HCT116 (cell line): ENCODE results near the gene NUP50. TPM values are rescaled to one million over a fixed set of nuclear protein-coding genes. Genes with fewer than 3 reads are reported as not detected.

ENCODE experiments used
- ATAC-seq: fragments of 200-7000 bp; cut with Tn5 transposase; 2 replicates; pipeline ENCODE4 v1.9.1; 2020; ENCODE audit warnings: mild to moderate bottlenecking, moderate library complexity
- BruUV-seq: library from RNA; stranded (reverse); fragments of 400-500 nt; replicated peaks from 2 replicates; lab custom pipeline; 2021; lab: Mats Ljungman, UMichigan
- CTCF ChIA-PET: fragments of 300-600 bp; sonication (Branson Sonifier 250); formaldehyde crosslinking; loops from one replicate; lab custom pipeline; 2021; ENCODE audit warnings: antibody characterized with exemption; lab: Charles Lee
- POLR2A ChIA-PET: fragments of 300-600, 350-600 bp; sonication (Branson Sonifier 250); formaldehyde crosslinking; loops from one replicate; lab custom pipeline; 2021; ENCODE audit warnings: antibody characterized with exemption; lab: Charles Lee
- RAD21 ChIA-PET, 2 experiments: fragments of 300-600 bp; sonication (Branson Sonifier 250); formaldehyde crosslinking; loops; one replicate each; lab custom pipeline; 2023; ENCODE audit warnings: low total read pairs in 2 of 2; ENCODE audit not compliant: uncharacterized antibody in 2 of 2, unreplicated experiment in 2 of 2, low non-redundant PET in 1 of 2; lab: Charles Lee
- DNase-seq: peaks from one replicate; pipeline ENCODE4 v3.0.0-alpha.2; 2010; ENCODE audit warnings: low read depth, low spot score
- H2AFZ ChIP-seq: fragments of 200-600 bp; shearing (Covaris generic), sonication (generic); 2 replicates; pipeline ENCODE4 v1.6.1; 2017; ENCODE audit warnings: low read depth, mixed run types, mixed read lengths, antibody characterized with exemption, low read length; ENCODE audit not compliant: poor library complexity, severe bottlenecking
- H3K27ac ChIP-seq: 2 replicates; pipeline ENCODE4 v1.5.1; 2012; ENCODE audit warnings: low read depth, low read length
- H3K27me3 ChIP-seq: fragments of 200-600 bp; sonication (generic); 2 replicates; pipeline ENCODE4 v1.6.1; 2016; ENCODE audit warnings: mixed run types, low read length, mixed read lengths; ENCODE audit not compliant: insufficient read depth
- H3K36me3 ChIP-seq, 2 experiments: fragments of 200-500 bp in 1 of 2; fragments of 200-600 bp in 1 of 2; sonication (Bioruptor generic) in 1 of 2; sonication (generic) in 1 of 2; 2 replicates each; pipeline versions ENCODE4 v1.5.1 to v1.6.1; 2014 to 2016; ENCODE audit warnings: low read length in 2 of 2, inconsistent platforms in 1 of 2, mixed read lengths in 1 of 2, mixed run types in 1 of 2; ENCODE audit not compliant: insufficient read depth in 2 of 2, control insufficient read depth in 1 of 2
- H3K4me1 ChIP-seq, 2 experiments: fragments of 200-600 bp in 1 of 2; sonication (generic) in 1 of 2; 2 replicates each; pipeline versions ENCODE4 v1.5.1 to v1.6.1; 2012 to 2017; ENCODE audit warnings: low read length in 2 of 2, inconsistent platforms in 1 of 2, mild to moderate bottlenecking in 1 of 2, mixed read lengths in 1 of 2, mixed run types in 1 of 2, moderate library complexity in 1 of 2; ENCODE audit not compliant: insufficient read depth in 2 of 2, control insufficient read depth in 1 of 2
- H3K4me2 ChIP-seq: fragments of 200-600 bp; sonication (generic); 2 replicates; pipeline ENCODE4 v1.6.1; 2017; ENCODE audit warnings: mixed run types, low read length, mixed read lengths
- H3K4me3 ChIP-seq, 2 experiments: fragments of 200-600 bp in 1 of 2; sonication (generic) in 1 of 2; replicated peaks in 1 of 2; 2 replicates each; pipeline ENCODE4 v1.5.1; 2011 to 2016; ENCODE audit warnings: low read length in 2 of 2, control low read depth in 1 of 2, low read depth in 1 of 2, mild to moderate bottlenecking in 1 of 2, mixed read lengths in 1 of 2, mixed run types in 1 of 2
- H3K79me2 ChIP-seq: fragments of 200-600 bp; sonication (generic); 2 replicates; pipeline ENCODE4 v1.6.1; 2017; ENCODE audit warnings: mild to moderate bottlenecking, mixed run types, low read length, moderate library complexity, mixed read lengths; ENCODE audit not compliant: insufficient read depth
- H3K9ac ChIP-seq: fragments of 200-600 bp; sonication (generic); 2 replicates; pipeline ENCODE4 v1.6.1; 2016; ENCODE audit warnings: low read length, mixed read lengths
- H3K9me2 ChIP-seq: fragments of 200-600 bp; sonication (generic), shearing (Covaris generic); 2 replicates; pipeline ENCODE4 v1.6.1; 2017; ENCODE audit warnings: mixed run types, mild to moderate bottlenecking, moderate library complexity; ENCODE audit not compliant: insufficient read depth
- H3K9me3 ChIP-seq, 2 experiments: fragments of 200-500 bp in 1 of 2; fragments of 200-600 bp in 1 of 2; sonication (Bioruptor generic) in 1 of 2; sonication (generic) in 1 of 2; 2 replicates each; pipeline ENCODE4 v1.6.1; 2014 to 2017; ENCODE audit warnings: low read length in 2 of 2, mixed read lengths in 2 of 2, inconsistent platforms in 1 of 2, low read depth in 1 of 2, mild to moderate bottlenecking in 1 of 2, mixed run types in 1 of 2, moderate library complexity in 1 of 2; ENCODE audit not compliant: control insufficient read depth in 1 of 2, insufficient read depth in 1 of 2
- H4K20me1 ChIP-seq: fragments of 200-600 bp; sonication (generic), shearing (Covaris generic); 2 replicates; pipeline ENCODE4 v1.6.1; 2017; ENCODE audit warnings: mixed run types, mild to moderate bottlenecking, moderate library complexity; ENCODE audit not compliant: insufficient read depth
- CBX3 ChIP-seq: IDR thresholded peaks from 2 replicates; pipeline ENCODE4 v1.6.1; 2012; ENCODE audit warnings: low read depth
- CEBPB ChIP-seq: IDR thresholded peaks from 2 replicates; pipeline ENCODE4 v1.6.1; 2012; ENCODE audit warnings: low read depth
- CTCF ChIP-seq, 3 experiments: fragments of 200-600 bp in 1 of 3; sonication (generic) in 1 of 3; IDR thresholded peaks in 2 of 3; conservative IDR thresholded peaks in 1 of 3; 2 replicates each; pipeline ENCODE4 v1.5.1; 2012 to 2017; ENCODE audit warnings: low read depth in 2 of 3, low read length in 2 of 3, antibody characterized with exemption in 1 of 3, borderline replicate concordance in 1 of 3, control low read depth in 1 of 3, mild to moderate bottlenecking in 1 of 3, mixed read lengths in 1 of 3, mixed run types in 1 of 3, moderate library complexity in 1 of 3; ENCODE audit not compliant: insufficient read depth in 1 of 3
- EGR1 ChIP-seq: IDR thresholded peaks from 2 replicates; pipeline ENCODE4 v1.6.1; 2012; ENCODE audit warnings: low read depth
- ELF1 ChIP-seq: IDR thresholded peaks from 2 replicates; pipeline ENCODE4 v1.6.1; 2012; ENCODE audit warnings: low read depth, borderline replicate concordance
- EZH2 ChIP-seq: fragments of 200-600 bp; sonication (generic); IDR thresholded peaks from 2 replicates; pipeline ENCODE4 v1.6.1; 2017; ENCODE audit warnings: antibody characterized with exemption, mixed run types
- EZH2phosphoT487 ChIP-seq: fragments of 200-600 bp; IDR thresholded peaks from 2 replicates; pipeline ENCODE4 v1.6.1; 2018; ENCODE audit warnings: antibody characterized with exemption, borderline replicate concordance
- FOSL1 ChIP-seq: IDR thresholded peaks from 2 replicates; pipeline ENCODE4 v1.6.1; 2012; ENCODE audit warnings: low read depth
- JUND ChIP-seq: IDR thresholded peaks from 2 replicates; pipeline ENCODE4 v1.6.1; 2012
- POLR2A ChIP-seq: IDR thresholded peaks from 2 replicates; pipeline ENCODE4 v1.7.0; 2011; ENCODE audit warnings: borderline replicate concordance; ENCODE audit not compliant: insufficient read depth, insufficient read length; ENCODE audit errors: extremely low read depth
- RAD21 ChIP-seq: IDR thresholded peaks from 2 replicates; pipeline ENCODE4 v1.6.1; 2012; ENCODE audit warnings: low read depth, mild to moderate bottlenecking
- REST ChIP-seq: IDR thresholded peaks from 2 replicates; pipeline ENCODE4 v1.6.1; 2012; ENCODE audit warnings: low read depth
- SIN3A ChIP-seq: IDR thresholded peaks from 2 replicates; pipeline ENCODE4 v1.6.1; 2012; ENCODE audit warnings: low read depth
- SP1 ChIP-seq: IDR thresholded peaks from 2 replicates; pipeline ENCODE4 v1.6.1; 2012; ENCODE audit warnings: low read depth
- ZBTB33 ChIP-seq: IDR thresholded peaks from 2 replicates; pipeline ENCODE4 v1.6.1; 2011; ENCODE audit warnings: mild to moderate bottlenecking, low read length, moderate library complexity; ENCODE audit not compliant: insufficient replicate concordance; ENCODE audit errors: extremely low read depth
- ZFX ChIP-seq: fragments of 450-650 bp; IDR thresholded peaks from 2 replicates; pipeline ENCODE4 v1.6.1; 2017
- intact Hi-C: fragments of 100-400 bp; cut with micrococcal nuclease; formaldehyde crosslinking; loops from 2 replicates; pipeline ENCODE4 v1.10.0; 2022
- total RNA-seq: library from RNA; stranded (reverse); gene quantifications from one replicate; pipeline ENCODE4 v1.2.1, GENCODE V29; 2021; ENCODE audit not compliant: unreplicated experiment
- TF ChIP-seq, protein P1 (sequence below): IDR thresholded peaks from 2 replicates; pipeline ENCODE4 v1.6.1; 2012
- TF ChIP-seq, protein P2 (sequence below): IDR thresholded peaks from 2 replicates; pipeline ENCODE4 v1.6.1; 2012

NUP50 gene
- total RNA-seq, 1 experiment from 2014 or later: 102 TPM

GRCh38 chr22:45217806-45218205 is 54.1 kb downstream of the NUP50 start:
- Histone ChIP-seq H3K27me3 (no peaks in the 10 kb centered on the region), H3K9me2 (no peaks in the 10 kb centered on the region), H3K27ac (no peak overlapping the region), H4K20me1 (no peaks in the 10 kb centered on the region), H3K4me3 (no peak overlapping the region), H3K79me2 (peaks cover 26% of the 10 kb centered on the region), H2AFZ (no peak overlapping the region), H3K36me3 (no peaks in the 10 kb centered on the region), H3K4me1 (no peaks in the 10 kb centered on the region), H3K9ac (no peak overlapping the region), H3K4me2 (no peak overlapping the region), H3K9me3 (no peaks in the 10 kb centered on the region)
- BruUV-seq: no TSS peak
- no peak for ATAC-seq
- CTCF ChIA-PET: no interaction called here
- POLR2A ChIA-PET: no interaction called here
- RAD21 ChIA-PET: no interaction called here
- intact Hi-C loops: no loop called here
- no peak for DNase-seq
- TF ChIP-seq ZBTB33 (no peak), CBX3 (no peak), CEBPB (no peak), RAD21 (no peak), FOSL1 (no peak), CTCF (IDR thresholded peaks at IDR 0.05 in 2 of 3, conservative IDR thresholded peaks at IDR 0.05 in 1 of 3; ENCODE audit: borderline replicate concordance in 1 of 3, insufficient read depth in 1 of 3, low read depth in 2 of 3, low read length in 2 of 3) (no peak), JUND (no peak), REST (no peak), SIN3A (no peak), POLR2A (no peak), ZFX (no peak), SP1 (no peak), EGR1 (no peak), EZH2phosphoT487 (no peak), EZH2 (no peak), ELF1 (no peak)
- TF ChIP-seq, protein P1, sequence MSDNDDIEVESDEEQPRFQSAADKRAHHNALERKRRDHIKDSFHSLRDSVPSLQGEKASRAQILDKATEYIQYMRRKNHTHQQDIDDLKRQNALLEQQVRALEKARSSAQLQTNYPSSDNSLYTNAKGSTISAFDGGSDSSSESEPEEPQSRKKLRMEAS: no peak
- TF ChIP-seq, protein P2, sequence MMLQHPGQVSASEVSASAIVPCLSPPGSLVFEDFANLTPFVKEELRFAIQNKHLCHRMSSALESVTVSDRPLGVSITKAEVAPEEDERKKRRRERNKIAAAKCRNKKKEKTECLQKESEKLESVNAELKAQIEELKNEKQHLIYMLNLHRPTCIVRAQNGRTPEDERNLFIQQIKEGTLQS: no peak
- TF ChIP-seq, all 23 proteins: peak for 0
